G401.6 (cell line): ENCODE results near the gene PPWD1.

Source experiments
- FAIRE-seq: peaks from 2 replicates; lab custom pipeline; 2012; peaks lifted over from hg19 to GRCh38; lab: Jason Lieb, UNC

The PPWD1 gene

GRCh38 chr5:65624025-65624570, 61.0 kb downstream of the PPWD1 start, which contains the start of gene TRIM23:
TSS of gene TRIM23 (minus strand) at chr5:65624333. CDS start at chr5:65624274, 59 bp downstream.
- FAIRE-seq: no peak

- peak; percentile 81 for FAIRE-seq
These were observed 61.8 kb downstream of the PPWD1 start, which contains the start of the genes SHLD3 and TRAPPC13 for GRCh38 chr5:65624571-65625555. TSS of gene SHLD3 (plus strand) at chr5:65625027. CDS start at chr5:65629588, 4,561 bp downstream. TSS of gene TRAPPC13 (plus strand) at chr5:65625027. CDS start at chr5:65625061, 34 bp downstream.

- FAIRE-seq: no peak
These were observed 62.6 kb downstream of the PPWD1 start for GRCh38 chr5:65625743-65626142.

- FAIRE-seq: peak; percentile 6
These were observed 67.9 kb downstream of the PPWD1 start for GRCh38 chr5:65630981-65631380.
